ENCODE data around the gene ANOS1. TPM values are rescaled to one million over a fixed set of nuclear protein-coding genes. Genes with fewer than 3 reads are reported as not detected.
A peak's percentile ranks its signal among the peaks of the same experiment; 100 is the strongest.

ANOS1 gene
- total RNA-seq (2021; ENCODE audit: unreplicated experiment): 0.18 TPM
- polyA plus RNA-seq (2012; ENCODE audit: insufficient read length): 0.04 TPM
- percentile 8 among the genes with signal in this experiment for Bru-seq, nascent RNA
- BruChase-seq, experiment 1, labeled RNA remaining after a 2-hour chase: percentile 6 among the genes with signal in this experiment
- percentile 4 among the genes with signal in this experiment for BruChase-seq, experiment 2, labeled RNA remaining after a 6-hour chase
- long read RNA-seq, partial matches to known transcripts: 0 of 2 reads
- long read RNA-seq, other reads (novel, unspliced or antisense): 2 of 2 reads

GRCh38 chrX:8731559-8732395, at the start of gene ANOS1:
ANOS1 (minus strand) TSS chrX:8732137; CDS start chrX:8732036, 101 bp downstream.
- POLR2A ChIA-PET: no interaction called here
- CTCF ChIA-PET: no interaction called here
- H3K9me3 ChIP-seq (ENCODE audit: control insufficient read depth, insufficient read depth, low read depth, low read length): no peaks in the 10 kb centered on the region
- BruUV-seq (replicated peaks): no TSS peak
- no peaks in the 10 kb centered on the region for H3K4me1 ChIP-seq (ENCODE audit: control insufficient read depth, insufficient read depth, low read length)
- no peaks in the 10 kb centered on the region for H3K27me3 ChIP-seq (ENCODE audit: control insufficient read depth, insufficient read depth, low read length)
- ATAC-seq: peak; percentile 75
- TF ChIP-seq, protein P1, sequence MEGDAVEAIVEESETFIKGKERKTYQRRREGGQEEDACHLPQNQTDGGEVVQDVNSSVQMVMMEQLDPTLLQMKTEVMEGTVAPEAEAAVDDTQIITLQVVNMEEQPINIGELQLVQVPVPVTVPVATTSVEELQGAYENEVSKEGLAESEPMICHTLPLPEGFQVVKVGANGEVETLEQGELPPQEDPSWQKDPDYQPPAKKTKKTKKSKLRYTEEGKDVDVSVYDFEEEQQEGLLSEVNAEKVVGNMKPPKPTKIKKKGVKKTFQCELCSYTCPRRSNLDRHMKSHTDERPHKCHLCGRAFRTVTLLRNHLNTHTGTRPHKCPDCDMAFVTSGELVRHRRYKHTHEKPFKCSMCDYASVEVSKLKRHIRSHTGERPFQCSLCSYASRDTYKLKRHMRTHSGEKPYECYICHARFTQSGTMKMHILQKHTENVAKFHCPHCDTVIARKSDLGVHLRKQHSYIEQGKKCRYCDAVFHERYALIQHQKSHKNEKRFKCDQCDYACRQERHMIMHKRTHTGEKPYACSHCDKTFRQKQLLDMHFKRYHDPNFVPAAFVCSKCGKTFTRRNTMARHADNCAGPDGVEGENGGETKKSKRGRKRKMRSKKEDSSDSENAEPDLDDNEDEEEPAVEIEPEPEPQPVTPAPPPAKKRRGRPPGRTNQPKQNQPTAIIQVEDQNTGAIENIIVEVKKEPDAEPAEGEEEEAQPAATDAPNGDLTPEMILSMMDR (IDR thresholded peaks at IDR 0.05): no peak
- TF ChIP-seq REST (IDR thresholded peaks at IDR 0.05; ENCODE audit: insufficient read depth in 1 of 2, low read depth in 2 of 2, low read length in 1 of 2): no peak
- TF ChIP-seq SIN3A (IDR thresholded peaks at IDR 0.05; ENCODE audit: borderline replicate concordance, insufficient read depth, low read depth, low read length): no peak
- in situ Hi-C loops (cut with HindIII; ENCODE audit: low pct_unique_long_range_greater_than_20kb, low sequenced_read_pairs): no loop called here
- H3K27ac ChIP-seq (ENCODE audit: low read length): no peak within 1 kb of the TSS
- DNase-seq (ENCODE audit: low read depth, low spot score): no peak
- H3K36me3 ChIP-seq (ENCODE audit: control insufficient read depth, insufficient read depth, low read length): no peaks in the 10 kb centered on the region
- H3K4me3 ChIP-seq (ENCODE audit: low read depth in 2 of 2, low read length in 2 of 2): 0 out of 4 replicates have a peak within 1 kb of the TSS, but pooled peaks of 1 of the 2 experiments have one; percentile 3
- intact Hi-C loops (cut with micrococcal nuclease; ENCODE audit: unreplicated experiment): no loop called here

DNA sequence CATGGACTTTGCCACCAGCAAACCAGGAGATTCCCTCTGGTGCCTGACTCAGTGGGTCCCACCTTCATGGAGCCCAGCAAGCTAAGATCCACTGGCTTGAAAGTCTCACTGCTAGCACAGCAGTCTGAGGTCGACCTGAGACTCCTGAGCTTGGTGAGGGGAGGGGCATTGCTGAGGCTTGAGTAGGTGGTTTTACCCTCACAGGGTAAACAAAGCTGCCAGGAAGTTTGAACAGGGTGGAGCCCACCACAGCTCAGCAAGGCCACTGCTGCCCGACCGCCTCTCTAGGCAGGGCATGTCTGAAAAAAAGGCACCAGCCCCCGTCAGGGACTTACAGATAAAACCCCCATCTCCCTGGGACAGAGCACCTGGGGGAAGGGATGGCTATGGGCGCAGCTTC, 41.2 kb upstream of the ANOS1 start:
- H3K4me1 ChIP-seq (ENCODE audit: control insufficient read depth, insufficient read depth, low read length): no peaks in the 10 kb centered on the region
- intact Hi-C loops (cut with micrococcal nuclease; ENCODE audit: unreplicated experiment) (no loop called here), in situ Hi-C loops (cut with HindIII; ENCODE audit: low pct_unique_long_range_greater_than_20kb, low sequenced_read_pairs) (no loop called here)
- ChIA-PET CTCF (no interaction called here), POLR2A (no interaction called here)
- DNase-seq (ENCODE audit: low read depth, low spot score) (no peak), ATAC-seq (no peak)
- H3K27me3 ChIP-seq (ENCODE audit: control insufficient read depth, insufficient read depth, low read length): no peaks in the 10 kb centered on the region
- H3K36me3 ChIP-seq (ENCODE audit: control insufficient read depth, insufficient read depth, low read length): no peaks in the 10 kb centered on the region
- H3K9me3 ChIP-seq (ENCODE audit: control insufficient read depth, insufficient read depth, low read depth, low read length): no peaks in the 10 kb centered on the region
- TF ChIP-seq SIN3A (IDR thresholded peaks at IDR 0.05; ENCODE audit: borderline replicate concordance, insufficient read depth, low read depth, low read length) (no peak), POLR2AphosphoS5 (IDR thresholded peaks at IDR 0.05; ENCODE audit: low read depth, low read length) (no peak), TCF7L2 (IDR thresholded peaks at IDR 0.05; ENCODE audit: low read depth, low read length) (no peak), REST (IDR thresholded peaks at IDR 0.05; ENCODE audit: insufficient read depth in 1 of 2, low read depth in 2 of 2, low read length in 1 of 2) (no peak)
- TF ChIP-seq, protein P1 (IDR thresholded peaks at IDR 0.05): no peak
- no TSS peak for BruUV-seq (replicated peaks)
- H3K27ac ChIP-seq (ENCODE audit: low read length): no peak overlapping the region
- H3K4me3 ChIP-seq (ENCODE audit: low read depth in 2 of 2, low read length in 2 of 2): no peak overlapping the region

All from Panc1 (cell line).